ENCODE data around the gene HTR7. TPM values are rescaled to one million over a fixed set of nuclear protein-coding genes. Genes with fewer than 3 reads are reported as not detected.
"Not testable (repeated sequence)": the region's sequence is repeated elsewhere in the genome, so short reads cannot be mapped to it uniquely, and the experiment has no call there.

The HTR7 gene
- total RNA-seq: under 1 TPM; 0.12 to 0.65 TPM
- under 1 TPM; 0.13 to 0.34 (median 0.24) TPM for polyA plus RNA-seq (ENCODE audit: insufficient read length in 6 of 6)
- long read RNA-seq, donor 1, partial matches to known transcripts: 18 of 18 reads
- long read RNA-seq, donor 1, other reads (novel, unspliced or antisense): 0 of 18 reads
- long read RNA-seq, donor 2: 0 reads
- long read RNA-seq, donor 3, partial matches to known transcripts: 0 of 1 reads
- long read RNA-seq, donor 3, other reads (novel, unspliced or antisense): 0 of 1 reads
- long read RNA-seq, donor 4: 0 reads
- long read RNA-seq, donor 5: 0 reads
- long read RNA-seq, donor 6: 0 reads
- long read RNA-seq, donor 7: 0 reads
- long read RNA-seq, donor 8: 0 reads
- long read RNA-seq, donor 9: 0 reads
- long read RNA-seq, donor 10: 0 reads
- long read RNA-seq, donor 11, partial matches to known transcripts: 16 of 18 reads
- long read RNA-seq, donor 11, other reads (novel, unspliced or antisense): 0 of 18 reads
- long read RNA-seq, donor 12: 0 reads

GRCh38 chr10:90857635-90858460 lies at the start of gene HTR7:
Gene HTR7, minus strand, starts transcription at chr10:90858039. Its CDS starts 368 bp downstream, at chr10:90857671.
- ATAC-seq: peak; percentile 94
- H3K27me3 ChIP-seq: peaks cover 37 to 71% of the 10 kb centered on the region in 2 donors

DNA sequence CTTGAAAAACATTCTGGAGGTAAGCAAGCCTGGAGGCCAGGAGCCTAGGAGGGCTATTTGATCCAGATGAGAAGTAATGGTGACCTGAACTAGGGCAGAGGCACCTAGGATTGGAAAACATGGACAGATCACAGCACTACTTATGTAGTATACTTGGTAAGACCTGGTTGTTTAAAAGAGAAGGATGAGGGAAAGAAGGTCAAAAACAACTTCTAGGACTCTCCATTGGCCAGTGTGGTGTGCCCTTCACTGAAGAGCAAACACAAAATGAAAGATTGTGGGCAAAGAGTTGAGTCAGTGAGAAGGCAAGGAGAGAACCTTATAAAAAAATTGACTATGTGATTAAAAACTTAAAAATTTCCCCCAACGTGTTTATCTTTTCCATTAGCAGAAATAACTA lies 48.8 kb upstream of the HTR7 start:
- no peak for ATAC-seq
- Histone ChIP-seq H3K4me1 (peaks cover 0 to 2% of the 10 kb centered on the region in 2 donors), H3K36me3 (peaks cover 0 to 18% of the 10 kb centered on the region in 2 donors), H3K27me3 (no peaks in the 10 kb centered on the region), H3K27ac (no peak overlapping the region), H3K4me3 (no peak overlapping the region), H3K9me3 (no peaks in the 10 kb centered on the region)
- DNase-seq: no peak
- intact Hi-C loops (cut with DNase I): loop anchor here in 1 of 2 donors (10.0 kb wide), 1 partner anchor 348 kb away; no protein-coding TSS in a partner anchor
- no peak for TF ChIP-seq CTCF (IDR thresholded peaks at IDR 0.05)

More at GRCh38 chr10:90857635-90858460, at the start of gene HTR7:
- Histone ChIP-seq H3K9me3 (no peaks in the 10 kb centered on the region), H3K4me3 (peak within 1 kb of the TSS; percentile 45 to 54), H3K4me1 (peaks cover 0 to 26% of the 10 kb centered on the region in 2 donors), H3K27ac (peak within 1 kb of the TSS in 1 of 2 donors; percentile 77), H3K36me3 (no peaks in the 10 kb centered on the region)
- intact Hi-C loops (cut with DNase I): no loop called here
- DNase-seq: peak; percentile 40 to 91 (median 64)
- peak; percentile 62 to 66 for TF ChIP-seq CTCF (IDR thresholded peaks at IDR 0.05)

GRCh38 chr10:90905925-90906324 lies 48.1 kb upstream of the HTR7 start:
- H3K27ac ChIP-seq: no peak overlapping the region
- intact Hi-C loops (cut with DNase I): loop anchor here in 1 of 2 donors (10.0 kb wide), 1 partner anchor 349 kb away; no protein-coding TSS in a partner anchor
- ATAC-seq: no peak
- no peaks in the 10 kb centered on the region for H3K9me3 ChIP-seq
- no peaks in the 10 kb centered on the region for H3K27me3 ChIP-seq
- H3K4me1 ChIP-seq: no peaks in the 10 kb centered on the region
- no peak for TF ChIP-seq CTCF (IDR thresholded peaks at IDR 0.05)
- no peak overlapping the region for H3K4me3 ChIP-seq
- no peak for DNase-seq
- H3K36me3 ChIP-seq: peaks cover 0 to 25% of the 10 kb centered on the region in 2 donors

- H3K27me3 ChIP-seq; DNase-seq; H3K27ac ChIP-seq; ATAC-seq; H3K4me3 ChIP-seq; H3K4me1 ChIP-seq; H3K9me3 ChIP-seq; intact Hi-C loops (cut with DNase I): not testable (repeated sequence)
- peaks cover 0 to 66% of the 10 kb centered on the region in 2 donors for H3K36me3 ChIP-seq
Observed at GRCh38 chr10:90896916-90897315, 39.1 kb upstream of the HTR7 start.

- Histone ChIP-seq H3K27ac (no peak overlapping the region), H3K36me3 (peaks cover 0 to 67% of the 10 kb centered on the region in 2 donors), H3K9me3 (no peaks in the 10 kb centered on the region), H3K4me1 (no peaks in the 10 kb centered on the region), H3K4me3 (no peak overlapping the region), H3K27me3 (no peaks in the 10 kb centered on the region)
- no peak for DNase-seq
- TF ChIP-seq CTCF (IDR thresholded peaks at IDR 0.05): no peak
- no peak for ATAC-seq
- intact Hi-C loops (cut with DNase I): no loop called here
Observed at GRCh38 chr10:90893190-90893589, 35.4 kb upstream of the HTR7 start.

Data from left lung (tissue), 14 donors.